SU-DHL-6 (cell line): Measurements from ENCODE around the gene NUP205.
A peak's percentile ranks its signal among the peaks of the same experiment; 100 is the strongest.

Experiments used
- H2AFZ ChIP-seq: fragments of 200-600 bp; sonication (generic); 2 replicates; pipeline ENCODE4 v1.6.1; 2014; ENCODE audit warnings: low read depth, mild to moderate bottlenecking, moderate library complexity, mixed read lengths, antibody characterized with exemption, low read length; ENCODE audit not compliant: severe bottlenecking
- H3F3A ChIP-seq: fragments of 200-600 bp; shearing (Covaris generic); 2 replicates; pipeline ENCODE4 v1.6.0; 2016; ENCODE audit warnings: antibody characterized with exemption, mild to moderate bottlenecking; ENCODE audit not compliant: insufficient read depth
- H3K27ac ChIP-seq: fragments of 200-600 bp; sonication (generic); 2 replicates; pipeline ENCODE4 v1.5.1; 2016; ENCODE audit warnings: low read depth, mild to moderate bottlenecking, low read length, moderate library complexity, mixed read lengths
- H3K27me3 ChIP-seq: fragments of 200-600 bp; sonication (generic), shearing (Covaris generic); 2 replicates; pipeline ENCODE4 v1.6.0; 2014; ENCODE audit warnings: mild to moderate bottlenecking, low read length
- H3K36me3 ChIP-seq: fragments of 200-600 bp; sonication (generic); 2 replicates; pipeline ENCODE4 v1.6.1; 2014; ENCODE audit warnings: mild to moderate bottlenecking, low read length, mixed read lengths
- H3K4me2 ChIP-seq: fragments of 300-600, 200-600 bp; shearing (Covaris generic), sonication (generic); 2 replicates; pipeline ENCODE4 v1.6.0; 2014; ENCODE audit warnings: low read length, low read depth, mild to moderate bottlenecking; ENCODE audit not compliant: poor library complexity, severe bottlenecking
- H3K4me3 ChIP-seq: fragments of 200-600 bp; sonication (generic); 2 replicates; pipeline ENCODE4 v1.5.1; 2014; ENCODE audit warnings: antibody characterized with exemption, low read length, mild to moderate bottlenecking, mixed read lengths; ENCODE audit not compliant: insufficient read depth, poor library complexity, severe bottlenecking
- H3K79me2 ChIP-seq: fragments of 200-600 bp; sonication (generic); 2 replicates; pipeline ENCODE4 v1.6.1; 2014; ENCODE audit warnings: mild to moderate bottlenecking, low read length, moderate library complexity; ENCODE audit not compliant: insufficient read depth
- H3K9ac ChIP-seq: fragments of 200-600 bp; sonication (generic); 2 replicates; pipeline ENCODE4 v1.7.0; 2014; ENCODE audit warnings: mild to moderate bottlenecking, low read length
- H3K9me2 ChIP-seq: fragments of 200-600 bp; sonication (generic); replicated peaks from 2 replicates; pipeline ENCODE4 v1.6.1; 2014; ENCODE audit warnings: low read length; ENCODE audit not compliant: insufficient read depth
- H3K9me3 ChIP-seq: fragments of 200-600 bp; sonication (generic); 2 replicates; pipeline ENCODE4 v1.6.1; 2014; ENCODE audit warnings: low read length, mixed read lengths; ENCODE audit not compliant: insufficient read depth
- H4K20me1 ChIP-seq: fragments of 200-600 bp; sonication (generic); 2 replicates; pipeline ENCODE4 v1.6.1; 2014; ENCODE audit warnings: low read depth, mild to moderate bottlenecking, antibody characterized with exemption, low read length, moderate library complexity, mixed read lengths
- EZH2phosphoT487 ChIP-seq: fragments of 200-600 bp; sonication (generic), shearing (Covaris generic); conservative IDR thresholded peaks from 2 replicates; pipeline ENCODE4 v1.6.1; 2018; ENCODE audit warnings: mild to moderate bottlenecking, antibody characterized with exemption, low read length, moderate library complexity, mixed read lengths
- TF ChIP-seq, protein P1 (sequence below): fragments of 200-600 bp; sonication (generic); IDR thresholded peaks from one replicate; pipeline ENCODE4 v1.5.1; 2017; ENCODE audit warnings: antibody characterized with exemption, mild to moderate bottlenecking, low read length, moderate library complexity; ENCODE audit not compliant: insufficient read depth, poor library complexity, severe bottlenecking

The NUP205 gene

DNA sequence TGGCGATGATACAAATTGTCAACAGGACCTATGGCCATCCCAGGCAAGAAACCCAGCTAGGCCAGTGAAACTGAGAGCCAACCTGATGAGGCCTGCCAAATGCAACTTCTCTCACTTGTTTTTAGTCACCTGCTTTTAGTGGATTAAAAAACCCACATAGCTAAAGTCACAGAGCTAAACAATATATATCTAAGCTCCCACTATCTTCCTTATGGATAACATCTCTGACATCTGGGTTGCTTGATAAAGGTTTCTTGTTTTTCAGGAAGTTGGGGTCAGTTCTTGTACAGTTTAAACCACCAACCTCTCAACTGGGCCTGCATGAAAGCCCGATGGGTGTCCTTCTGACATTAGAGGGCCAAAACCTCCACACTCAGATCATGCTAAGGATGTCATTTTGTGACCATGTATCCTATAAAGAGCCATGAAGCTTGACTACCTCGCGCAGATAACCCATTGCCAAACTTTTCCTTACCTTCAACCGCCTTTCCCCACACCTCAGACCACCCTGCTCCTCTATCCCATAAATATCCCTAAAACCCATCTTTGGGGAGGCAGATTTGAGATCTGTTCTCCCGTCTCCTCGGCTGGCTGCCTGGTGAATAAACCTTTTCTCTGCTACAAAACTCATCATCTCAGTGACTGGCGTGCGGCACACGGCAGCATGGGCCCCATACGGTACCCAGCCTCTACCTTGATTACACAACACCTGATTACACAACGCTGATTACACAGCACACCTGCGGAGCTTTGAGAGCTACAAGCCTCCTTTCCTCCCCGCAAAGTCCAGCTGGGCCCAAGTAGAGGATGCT is 103.8 kb downstream of the NUP205 start:
- peaks cover 9% of the 10 kb centered on the region; the same call in 1 of the 2 replicates for H3F3A ChIP-seq
- H3K9me3 ChIP-seq, result no peaks in the 10 kb centered on the region
- peak overlapping the region; percentile 90 for H2AFZ ChIP-seq
- no peaks in the 10 kb centered on the region for H4K20me1 ChIP-seq
- peaks cover 40% of the 10 kb centered on the region for H3K79me2 ChIP-seq
- no peaks in the 10 kb centered on the region for H3K36me3 ChIP-seq
- H3K27me3 ChIP-seq, result no peaks in the 10 kb centered on the region
- no peaks in the 10 kb centered on the region for H3K9me2 ChIP-seq
- H3K9ac ChIP-seq, result peak overlapping the region; percentile 95
- H3K4me2 ChIP-seq, result peak overlapping the region; percentile 74
- no peak overlapping the region; the same call in 1 of the 2 replicates for H3K27ac ChIP-seq
- no peak for TF ChIP-seq EZH2phosphoT487
- TF ChIP-seq, protein P1, sequence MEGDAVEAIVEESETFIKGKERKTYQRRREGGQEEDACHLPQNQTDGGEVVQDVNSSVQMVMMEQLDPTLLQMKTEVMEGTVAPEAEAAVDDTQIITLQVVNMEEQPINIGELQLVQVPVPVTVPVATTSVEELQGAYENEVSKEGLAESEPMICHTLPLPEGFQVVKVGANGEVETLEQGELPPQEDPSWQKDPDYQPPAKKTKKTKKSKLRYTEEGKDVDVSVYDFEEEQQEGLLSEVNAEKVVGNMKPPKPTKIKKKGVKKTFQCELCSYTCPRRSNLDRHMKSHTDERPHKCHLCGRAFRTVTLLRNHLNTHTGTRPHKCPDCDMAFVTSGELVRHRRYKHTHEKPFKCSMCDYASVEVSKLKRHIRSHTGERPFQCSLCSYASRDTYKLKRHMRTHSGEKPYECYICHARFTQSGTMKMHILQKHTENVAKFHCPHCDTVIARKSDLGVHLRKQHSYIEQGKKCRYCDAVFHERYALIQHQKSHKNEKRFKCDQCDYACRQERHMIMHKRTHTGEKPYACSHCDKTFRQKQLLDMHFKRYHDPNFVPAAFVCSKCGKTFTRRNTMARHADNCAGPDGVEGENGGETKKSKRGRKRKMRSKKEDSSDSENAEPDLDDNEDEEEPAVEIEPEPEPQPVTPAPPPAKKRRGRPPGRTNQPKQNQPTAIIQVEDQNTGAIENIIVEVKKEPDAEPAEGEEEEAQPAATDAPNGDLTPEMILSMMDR, result no peak
- peak overlapping the region; percentile 99 for H3K4me3 ChIP-seq

DNA sequence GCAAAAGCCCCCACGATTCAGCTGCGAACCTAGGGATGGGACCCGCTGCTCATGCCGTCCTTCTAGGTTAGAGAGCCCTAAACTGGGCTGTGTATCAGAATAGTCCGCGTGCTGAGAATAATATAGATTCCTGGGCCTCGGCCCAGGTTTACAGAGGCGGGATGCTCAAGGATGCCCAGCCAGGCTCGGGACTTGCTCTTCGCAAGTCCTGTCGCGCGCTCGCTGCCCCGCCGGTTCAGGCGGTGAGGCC is 104.3 kb downstream of the NUP205 start:
- Histone ChIP-seq H4K20me1 (no peaks in the 10 kb centered on the region), H3K9ac (peak overlapping the region; percentile 95), H3K36me3 (no peaks in the 10 kb centered on the region), H3K4me3 (peak overlapping the region; percentile 99), H3K27me3 (no peaks in the 10 kb centered on the region), H3K9me2 (no peaks in the 10 kb centered on the region), H3K9me3 (no peaks in the 10 kb centered on the region), H3K4me2 (peak overlapping the region; percentile 74), H3K79me2 (peaks cover 45% of the 10 kb centered on the region), H3K27ac (no peak overlapping the region; the same call in 1 of the 2 replicates), H2AFZ (peak overlapping the region; percentile 90), H3F3A (peaks cover 9% of the 10 kb centered on the region; the same call in 1 of the 2 replicates)
- no peak for TF ChIP-seq EZH2phosphoT487
- TF ChIP-seq, protein P1, result peak; percentile 25

DNA sequence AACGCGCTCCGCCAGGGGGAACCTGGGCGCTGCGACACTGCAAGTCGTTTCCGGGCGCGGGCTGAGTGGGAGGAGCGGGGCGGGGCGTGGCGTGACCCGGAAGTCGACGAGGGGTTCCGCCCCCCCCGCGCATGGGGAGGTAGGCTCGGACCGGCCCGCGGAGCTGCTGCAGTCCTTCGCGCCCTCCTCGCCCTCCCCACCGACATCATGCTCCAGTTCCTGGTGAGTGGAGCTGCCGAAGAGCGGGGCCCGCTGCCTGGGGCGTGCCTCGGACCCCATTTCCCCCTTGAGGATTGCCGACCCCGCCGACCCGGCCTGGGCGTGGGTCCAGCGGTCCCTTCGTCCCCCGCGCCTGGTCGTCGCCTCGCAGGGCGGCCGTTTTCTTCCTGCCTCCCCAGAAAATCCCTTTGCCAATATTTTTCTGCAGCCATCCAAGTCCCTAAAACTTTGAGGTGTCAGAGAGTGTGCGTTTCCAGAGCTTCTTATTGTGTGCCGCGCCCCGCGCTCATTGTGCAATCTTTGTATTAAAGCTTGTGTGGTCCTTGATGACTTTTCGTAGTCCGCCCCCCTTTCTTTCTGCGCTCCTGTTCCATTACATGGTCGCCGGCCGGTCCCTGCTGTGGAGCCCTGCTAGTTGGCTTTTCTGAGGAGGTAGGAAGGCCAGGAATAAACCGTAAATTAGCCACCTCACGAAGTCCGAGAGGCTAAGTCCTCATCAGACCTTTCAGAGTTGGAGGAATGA is 104.8 kb downstream of the NUP205 start, which contains the start of gene STMP1:
TSS of gene STMP1 (plus strand) at position 142 of the 742 bp plus-strand sequence.
- H3F3A ChIP-seq, result peaks cover 9% of the 10 kb centered on the region; the same call in 1 of the 2 replicates
- peak within 1 kb of the TSS; percentile 95 for H3K9ac ChIP-seq
- H4K20me1 ChIP-seq, result no peaks in the 10 kb centered on the region
- H3K27ac ChIP-seq, result peak within 1 kb of the TSS; percentile 49
- peaks cover 50% of the 10 kb centered on the region for H3K79me2 ChIP-seq
- H3K27me3 ChIP-seq, result no peaks in the 10 kb centered on the region
- peak within 1 kb of the TSS; percentile 74 for H3K4me2 ChIP-seq
- no peaks in the 10 kb centered on the region for H3K9me2 ChIP-seq
- H3K36me3 ChIP-seq, result no peaks in the 10 kb centered on the region
- peak within 1 kb of the TSS; percentile 99 for H3K4me3 ChIP-seq
- peak within 1 kb of the TSS; percentile 90 for H2AFZ ChIP-seq
- H3K9me3 ChIP-seq, result no peaks in the 10 kb centered on the region
- TF ChIP-seq EZH2phosphoT487, result no peak
- TF ChIP-seq, protein P1, result no peak
